Transverse colon (tissue), 4 donors: Measurements from ENCODE around the gene PXK. TPM values are rescaled to one million over a fixed set of nuclear protein-coding genes. Genes with fewer than 3 reads are reported as not detected.

ENCODE experiments used
- DNase-seq: peaks from one replicate; pipeline ENCODE4 v3.0.0-alpha.2; 2019
- H3K27ac ChIP-seq, 4 donors: fragments of 200-600 bp; sonication (generic); 2 replicates each; pipeline ENCODE4 v1.5.1; 2016 to 2018; ENCODE audit warnings: inconsistent platforms in 4 of 4
- H3K27me3 ChIP-seq: fragments of 200-600 bp; sonication (generic); 2 replicates; pipeline ENCODE4 v1.5.1; 2017; ENCODE audit warnings: inconsistent platforms
- H3K36me3 ChIP-seq, 4 donors: fragments of 200-600 bp; sonication (generic); 2 replicates each; pipeline ENCODE4 v1.5.1; 2017 to 2019; ENCODE audit warnings: inconsistent platforms in 4 of 4
- H3K4me1 ChIP-seq, 4 donors: fragments of 200-600 bp; sonication (generic); 2 replicates each; pipeline ENCODE4 v1.5.1; 2017 to 2020; ENCODE audit warnings: inconsistent platforms in 4 of 4
- H3K4me3 ChIP-seq, 4 donors: fragments of 200-600 bp; sonication (generic); 1 replicate in 1 of 4; 2 replicates in 3 of 4; pipeline versions ENCODE4 v1.5.1 to v1.6.1; 2017 to 2019; ENCODE audit warnings: inconsistent platforms in 4 of 4
- H3K9me3 ChIP-seq, 2 donors: fragments of 200-600 bp; sonication (generic); 2 replicates each; pipeline ENCODE4 v1.5.1; 2017 to 2019; ENCODE audit warnings: inconsistent platforms in 2 of 2
- EP300 ChIP-seq: sonication (generic); formaldehyde crosslinking; IDR thresholded peaks from one replicate; pipeline ENCODE4 v1.6.1; 2017; ENCODE audit warnings: antibody characterized with exemption, low read depth
- POLR2A ChIP-seq: fragments of 450-650 bp; IDR thresholded peaks from one replicate; pipeline ENCODE4 v1.6.1; 2016; ENCODE audit warnings: antibody characterized with exemption, mild to moderate bottlenecking, moderate library complexity
- POLR2AphosphoS5 ChIP-seq, 3 donors: sonication (generic); formaldehyde crosslinking; IDR thresholded peaks; one replicate each; pipeline ENCODE4 v1.6.1; 2016; ENCODE audit warnings: antibody characterized with exemption in 3 of 3
- WGBS, 2 donors: methylation state at CpG; one replicate each; pipeline ENCODE4 v1.1.5; 2018; ENCODE audit warnings: low coverage in 1 of 2; 5-methylcytosine and 5-hydroxymethylcytosine counted together
- in situ Hi-C, 4 donors: fragments of 200-750 bp; cut with MboI; loops; one replicate each; pipeline versions ENCODE4 v1.15.0 to v1.15.1; 2017; ENCODE audit warnings: low sequenced_read_pairs in 3 of 4, low pct_ligation_motif_present in 1 of 4, low pct_unique_long_range_greater_than_20kb in 1 of 4
- intact Hi-C: fragments of 100-400 bp; cut with DNase I; formaldehyde crosslinking; loops from one replicate; pipeline ENCODE4 v1.15.1; 2023; ENCODE audit warnings: low total_unique reads
- total RNA-seq, 4 donors: library from RNA; depleted of rRNA; stranded (reverse); fragments of >200 nt; gene quantifications; one replicate each; pipeline ENCODE4 v1.1.0, GENCODE V29; 2016
- TF ChIP-seq, protein P1 (sequence below), 5 experiments: fragments of 200-600 bp in 3 of 5; fragments of 450-650 bp in 2 of 5; sonication (generic) in 3 of 5; IDR thresholded peaks; 1 replicate in 2 of 5; 2 replicates in 3 of 5; pipeline ENCODE4 v1.5.1; 2016 to 2017; ENCODE audit warnings: antibody characterized with exemption in 5 of 5, inconsistent platforms in 3 of 5, mild to moderate bottlenecking in 2 of 5, moderate library complexity in 1 of 5

PXK gene
- total RNA-seq, 4 donors from 2014 or later = 7.6 to 29.5 (median 16.6) TPM

DNA sequence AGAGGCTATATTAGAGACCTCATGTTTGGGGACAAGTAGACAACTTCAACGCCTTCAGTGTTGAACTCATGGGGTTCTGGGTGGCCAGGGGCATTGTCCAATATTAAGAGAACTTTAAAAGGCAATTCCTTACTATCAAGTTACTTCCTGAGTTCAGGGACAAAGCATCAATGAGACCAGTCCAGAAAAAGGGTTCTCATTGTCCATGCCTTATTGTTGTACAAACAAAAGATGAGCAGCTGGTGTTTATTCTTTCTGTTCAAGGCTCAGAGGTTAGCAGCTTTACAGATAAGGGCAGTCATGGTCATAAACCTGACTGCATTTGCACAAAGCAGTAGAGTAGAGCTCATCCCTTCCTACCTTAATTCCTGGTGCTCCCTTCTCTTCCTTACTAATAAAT lies 119.5 kb downstream of the PXK start:
- intact Hi-C loops (no loop called here), in situ Hi-C loops (no loop called here)
- 47 to 56% methylated on average over 1 of the region's 1 CpG for WGBS, 2 donors
- Histone ChIP-seq H3K27me3 (no peaks in the 10 kb centered on the region), H3K36me3 (no peaks in the 10 kb centered on the region), H3K4me1 (peaks cover 0 to 6% (median 2%) of the 10 kb centered on the region in 4 donors), H3K9me3 (peaks cover 17 to 24% of the 10 kb centered on the region in 2 donors), H3K4me3 (no peak overlapping the region), H3K27ac (peak overlapping the region in 1 of 4 donors; percentile 21)
- no peak for DNase-seq
- TF ChIP-seq POLR2AphosphoS5 (IDR thresholded peaks at IDR 0.05) (no peak), POLR2A (no peak), EP300 (no peak)
- TF ChIP-seq, protein P1, sequence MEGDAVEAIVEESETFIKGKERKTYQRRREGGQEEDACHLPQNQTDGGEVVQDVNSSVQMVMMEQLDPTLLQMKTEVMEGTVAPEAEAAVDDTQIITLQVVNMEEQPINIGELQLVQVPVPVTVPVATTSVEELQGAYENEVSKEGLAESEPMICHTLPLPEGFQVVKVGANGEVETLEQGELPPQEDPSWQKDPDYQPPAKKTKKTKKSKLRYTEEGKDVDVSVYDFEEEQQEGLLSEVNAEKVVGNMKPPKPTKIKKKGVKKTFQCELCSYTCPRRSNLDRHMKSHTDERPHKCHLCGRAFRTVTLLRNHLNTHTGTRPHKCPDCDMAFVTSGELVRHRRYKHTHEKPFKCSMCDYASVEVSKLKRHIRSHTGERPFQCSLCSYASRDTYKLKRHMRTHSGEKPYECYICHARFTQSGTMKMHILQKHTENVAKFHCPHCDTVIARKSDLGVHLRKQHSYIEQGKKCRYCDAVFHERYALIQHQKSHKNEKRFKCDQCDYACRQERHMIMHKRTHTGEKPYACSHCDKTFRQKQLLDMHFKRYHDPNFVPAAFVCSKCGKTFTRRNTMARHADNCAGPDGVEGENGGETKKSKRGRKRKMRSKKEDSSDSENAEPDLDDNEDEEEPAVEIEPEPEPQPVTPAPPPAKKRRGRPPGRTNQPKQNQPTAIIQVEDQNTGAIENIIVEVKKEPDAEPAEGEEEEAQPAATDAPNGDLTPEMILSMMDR (IDR thresholded peaks at IDR 0.05) = no peak

DNA sequence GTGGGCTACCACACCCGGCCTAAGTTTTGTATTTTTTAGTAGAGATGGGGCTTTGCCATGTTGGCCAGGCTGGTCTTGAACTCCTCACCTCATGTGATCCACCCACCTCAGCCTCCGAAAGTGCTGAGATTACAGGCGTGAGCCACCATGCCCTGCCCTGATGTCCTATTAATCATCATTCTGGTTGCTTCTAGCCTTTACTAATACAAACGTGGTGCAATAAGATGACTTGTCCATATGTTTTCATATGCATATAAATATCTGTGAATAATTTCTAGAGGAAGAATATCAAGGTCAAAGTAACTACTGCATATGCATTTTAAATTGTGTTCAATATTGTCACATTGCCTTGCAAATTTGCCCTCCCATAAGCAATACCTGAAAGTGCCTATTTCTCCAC lies 126.5 kb downstream of the PXK start:
- peaks cover 0 to 14% (median 6%) of the 10 kb centered on the region in 4 donors for H3K4me1 ChIP-seq
- no peak for DNase-seq
- H3K27ac ChIP-seq = no peak overlapping the region
- 79% methylated on average over 4 of the region's 4 CpGs; no CpG with 5 or more reads in 1 of the 2 donors for WGBS, 2 donors
- no peaks in the 10 kb centered on the region for H3K36me3 ChIP-seq
- TF ChIP-seq, protein P1 (IDR thresholded peaks at IDR 0.05) = no peak
- TF ChIP-seq POLR2A (no peak), EP300 (no peak), POLR2AphosphoS5 (IDR thresholded peaks at IDR 0.05) (no peak)
- intact Hi-C loops = no loop called here
- peaks cover 9 to 17% of the 10 kb centered on the region in 2 donors for H3K9me3 ChIP-seq
- H3K4me3 ChIP-seq = no peak overlapping the region
- in situ Hi-C loops = no loop called here
- H3K27me3 ChIP-seq = no peaks in the 10 kb centered on the region

DNA sequence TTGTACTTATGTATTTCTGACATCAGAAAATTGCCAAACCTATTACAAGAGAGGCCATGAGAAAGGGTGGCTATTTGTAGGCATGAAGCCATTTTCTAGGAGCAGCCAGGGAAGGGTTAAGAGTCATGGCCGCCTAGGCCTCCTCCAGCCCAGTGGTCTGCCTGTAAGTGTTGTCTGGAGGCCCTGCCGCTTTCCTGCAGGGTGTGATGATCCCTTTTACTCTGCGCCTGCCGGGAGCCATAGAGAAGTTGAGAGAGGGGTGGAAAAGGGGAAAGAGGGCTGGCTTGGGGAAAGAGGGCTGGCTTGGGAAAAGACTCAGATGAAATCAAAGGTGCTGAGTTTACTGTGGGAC lies 130.1 kb downstream of the PXK start:
- H3K4me1 ChIP-seq = peaks cover 0 to 14% (median 6%) of the 10 kb centered on the region in 4 donors
- no peak overlapping the region for H3K27ac ChIP-seq
- H3K36me3 ChIP-seq = no peaks in the 10 kb centered on the region
- in situ Hi-C loops (loop anchor here in 1 of 4 donors (10.0 kb wide), 1 partner anchor 72 kb away; the partner anchor contains the start of gene ACOX2), intact Hi-C loops (loop anchor here (10.0 kb wide), 1 partner anchor 72 kb away; the partner anchor contains the start of gene ACOX2)
- TF ChIP-seq POLR2AphosphoS5 (IDR thresholded peaks at IDR 0.05) = no peak
- no peak overlapping the region for H3K4me3 ChIP-seq
- H3K27me3 ChIP-seq = no peaks in the 10 kb centered on the region
- no peak for DNase-seq
- WGBS, 2 donors = 78 to 83% methylated on average over 2 to 4 of the region's 4 CpGs
- no peaks in the 10 kb centered on the region for H3K9me3 ChIP-seq

DNA sequence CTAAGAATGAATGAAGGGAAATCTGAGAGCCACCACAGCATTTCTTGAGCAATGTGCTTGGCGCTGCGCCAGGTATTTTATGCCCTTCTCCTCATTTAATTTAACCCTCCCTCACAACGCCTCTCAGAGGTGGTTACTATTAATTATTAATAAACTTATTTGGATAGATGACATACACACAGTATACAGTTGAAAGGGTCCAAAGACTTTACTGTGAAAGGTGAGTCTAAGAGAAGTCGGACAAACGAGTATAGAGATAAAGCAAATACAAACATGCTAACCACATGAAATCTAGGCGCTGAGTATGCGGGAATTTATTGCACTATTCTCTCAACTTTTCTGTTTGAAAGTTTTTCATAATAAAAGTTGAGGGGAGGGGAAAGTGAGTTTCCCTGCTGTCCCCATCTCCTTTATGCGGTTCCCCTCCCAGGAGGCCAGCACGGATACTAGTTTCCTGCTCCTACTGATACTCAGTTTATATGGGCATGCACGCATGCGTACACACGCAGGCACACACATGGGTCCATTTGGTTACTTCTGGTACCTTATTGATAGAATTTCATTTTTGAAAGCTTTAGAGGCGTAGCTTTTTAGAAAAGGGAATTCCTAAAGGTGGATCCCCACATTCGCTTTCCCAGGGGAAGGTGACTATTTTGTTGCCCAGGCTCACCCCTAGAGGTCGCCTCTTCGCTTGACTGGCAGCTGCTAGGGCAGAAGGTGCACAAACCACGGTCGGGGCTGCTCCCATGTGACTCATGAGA lies 130.7 kb downstream of the PXK start:
- WGBS, 2 donors = 21 to 22% methylated on average over 7 to 18 of the region's 18 CpGs
- in situ Hi-C loops = loop anchor here in 1 of 4 donors (10.0 kb wide), 1 partner anchor 71 kb away; the partner anchor contains the start of gene ACOX2
- H3K4me3 ChIP-seq = peak overlapping the region in 2 of 4 donors; percentile 1 to 31
- TF ChIP-seq EP300 = no peak
- TF ChIP-seq POLR2AphosphoS5 (IDR thresholded peaks at IDR 0.05) = no peak
- TF ChIP-seq, protein P1 (IDR thresholded peaks at IDR 0.05) = peak; percentile 72 to 82 (median 80)
- TF ChIP-seq POLR2A = no peak
- intact Hi-C loops = loop anchor here (10.0 kb wide), 1 partner anchor 71 kb away; the partner anchor contains the start of gene ACOX2
- no peaks in the 10 kb centered on the region for H3K9me3 ChIP-seq
- H3K4me1 ChIP-seq = peaks cover 0 to 14% (median 6%) of the 10 kb centered on the region in 4 donors
- H3K36me3 ChIP-seq = no peaks in the 10 kb centered on the region
- peak; percentile 78 for DNase-seq
- no peaks in the 10 kb centered on the region for H3K27me3 ChIP-seq
- H3K27ac ChIP-seq = no peak overlapping the region
